HEK293 (cell line): ENCODE measurements around the gene CHN1.

ENCODE experiments used
- CTCF ChIA-PET: fragments of 350-600 bp; formaldehyde crosslinking; extraction: SDS; loops from one replicate; lab custom pipeline; 2021; ENCODE audit warnings: antibody characterized with exemption; lab: Yijun Ruan, JAX
- POLR2A ChIA-PET: fragments of 300-600 bp; formaldehyde crosslinking; extraction: SDS; loops from one replicate; lab custom pipeline; 2020; ENCODE audit warnings: antibody characterized with exemption, inconsistent platforms; lab: Yijun Ruan, JAX
- H3K27ac ChIP-seq: fragments of 200-500 bp; sonication (Bioruptor generic); 2 replicates; pipeline ENCODE4 v1.5.1; 2014; ENCODE audit warnings: low read depth, low read length, control low read depth, inconsistent platforms; ENCODE audit errors: extremely low read depth
- H3K36me3 ChIP-seq, 2 experiments: fragments of 200-500 bp in 1 of 2; sonication (Bioruptor generic) in 1 of 2; 1 replicate in 1 of 2; 2 replicates in 1 of 2; pipeline ENCODE4 v1.5.1; 2014 to 2017; ENCODE audit warnings: inconsistent platforms in 2 of 2, low read length in 2 of 2; ENCODE audit not compliant: control insufficient read depth in 2 of 2, insufficient read depth in 1 of 2
- H3K4me1 ChIP-seq: fragments of 200-500 bp; sonication (Bioruptor generic); 2 replicates; pipeline ENCODE4 v1.5.1; 2014; ENCODE audit warnings: mild to moderate bottlenecking, low read length, inconsistent platforms; ENCODE audit not compliant: control insufficient read depth, insufficient read depth
- H3K4me3 ChIP-seq: 2 replicates; pipeline ENCODE4 v1.5.1; 2011; ENCODE audit warnings: low read depth, mild to moderate bottlenecking, control low read depth, low read length, moderate library complexity
- H3K9me3 ChIP-seq: fragments of 200-500 bp; sonication (Bioruptor generic); 2 replicates; pipeline ENCODE4 v1.5.1; 2014; ENCODE audit warnings: low read depth, low read length, inconsistent platforms; ENCODE audit not compliant: control insufficient read depth, insufficient read depth
- KLF7 ChIP-seq: fragments of 450-650 bp; formaldehyde crosslinking; IDR thresholded peaks from 2 replicates; pipeline ENCODE4 v1.5.1; 2016; ENCODE audit warnings: missing biosample characterization, missing genetic modification characterization, borderline replicate concordance
- PBX3 ChIP-seq: sonication (generic); formaldehyde crosslinking; IDR thresholded peaks from 2 replicates; pipeline ENCODE4 v1.8.1; 2022; ENCODE audit warnings: mild to moderate bottlenecking, moderate library complexity, missing genetic modification reagents
- REST ChIP-seq: fragments of 450-650 bp; formaldehyde crosslinking; IDR thresholded peaks from 2 replicates; pipeline ENCODE4 v1.5.1; 2016; ENCODE audit warnings: missing biosample characterization, missing genetic modification characterization
- SALL2 ChIP-seq: fragments of 450-650 bp; formaldehyde crosslinking; IDR thresholded peaks from 2 replicates; pipeline ENCODE4 v1.5.0; 2017; ENCODE audit warnings: missing biosample characterization, mild to moderate bottlenecking, missing genetic modification characterization, borderline replicate concordance
- ZNF146 ChIP-seq: fragments of 450-650 bp; formaldehyde crosslinking; IDR thresholded peaks from 2 replicates; pipeline ENCODE4 v1.5.1; 2016; ENCODE audit warnings: missing biosample characterization, missing genetic modification characterization
- ZNF155 ChIP-seq: fragments of 450-650 bp; formaldehyde crosslinking; IDR thresholded peaks from 2 replicates; pipeline ENCODE4 v1.5.1; 2016; ENCODE audit warnings: missing biosample characterization, missing genetic modification characterization
- ZNF174 ChIP-seq: fragments of 450-650 bp; formaldehyde crosslinking; IDR thresholded peaks from 2 replicates; pipeline ENCODE4 v1.5.0; 2017; ENCODE audit warnings: missing biosample characterization, mild to moderate bottlenecking, missing genetic modification characterization
- ZNF19 ChIP-seq: fragments of 450-650 bp; formaldehyde crosslinking; IDR thresholded peaks from 2 replicates; pipeline ENCODE4; 2016; ENCODE audit warnings: missing biosample characterization, missing genetic modification characterization, low read depth
- ZNF223 ChIP-seq: fragments of 450-650 bp; formaldehyde crosslinking; IDR thresholded peaks from 2 replicates; pipeline ENCODE4 v1.5.1; 2016; ENCODE audit warnings: missing biosample characterization, missing genetic modification characterization
- ZNF302 ChIP-seq: fragments of 450-650 bp; formaldehyde crosslinking; IDR thresholded peaks from 2 replicates; pipeline ENCODE4 v1.5.1; 2016; ENCODE audit warnings: missing biosample characterization, missing genetic modification characterization, low read depth
- ZNF341 ChIP-seq: fragments of 450-650 bp; formaldehyde crosslinking; IDR thresholded peaks from 2 replicates; pipeline ENCODE4; 2016; ENCODE audit warnings: low read depth, missing biosample characterization, missing genetic modification characterization
- ZNF391 ChIP-seq: fragments of 450-650 bp; formaldehyde crosslinking; IDR thresholded peaks from 2 replicates; pipeline ENCODE4 v1.5.1; 2016; ENCODE audit warnings: low read depth, missing biosample characterization, missing genetic modification characterization, borderline replicate concordance
- ZNF394 ChIP-seq: fragments of 450-650 bp; formaldehyde crosslinking; IDR thresholded peaks from 2 replicates; pipeline ENCODE4 v1.5.1; 2016; ENCODE audit warnings: missing biosample characterization, missing genetic modification characterization, mild to moderate bottlenecking, moderate library complexity, borderline replicate concordance
- ZNF513 ChIP-seq: fragments of 450-650 bp; IDR thresholded peaks from 2 replicates; pipeline ENCODE4 v1.5.1; 2018; ENCODE audit warnings: missing biosample characterization, missing genetic modification characterization
- ZNF521 ChIP-seq: fragments of 450-650 bp; formaldehyde crosslinking; IDR thresholded peaks from 2 replicates; pipeline ENCODE4 v1.5.1; 2017; ENCODE audit warnings: missing biosample characterization, mild to moderate bottlenecking, missing genetic modification characterization
- ZNF555 ChIP-seq: fragments of 450-650 bp; formaldehyde crosslinking; conservative IDR thresholded peaks from 2 replicates; pipeline ENCODE4 v1.5.1; 2017; ENCODE audit warnings: missing biosample characterization, mild to moderate bottlenecking, missing genetic modification characterization, inconsistent platforms
- ZNF792 ChIP-seq: fragments of 450-650 bp; formaldehyde crosslinking; IDR thresholded peaks from 2 replicates; pipeline ENCODE4 v1.5.1; 2016; ENCODE audit warnings: missing biosample characterization, missing genetic modification characterization
- TF ChIP-seq, protein P1 (sequence below): fragments of 450-650 bp; formaldehyde crosslinking; conservative IDR thresholded peaks from 2 replicates; pipeline ENCODE4 v1.5.1; 2016; ENCODE audit warnings: low read depth, missing biosample characterization, missing genetic modification characterization
- TF ChIP-seq, protein P2 (sequence below): fragments of 450-650 bp; formaldehyde crosslinking; IDR thresholded peaks from 2 replicates; pipeline ENCODE4 v1.5.1; 2016; ENCODE audit warnings: missing biosample characterization, missing genetic modification characterization

Gene CHN1

DNA sequence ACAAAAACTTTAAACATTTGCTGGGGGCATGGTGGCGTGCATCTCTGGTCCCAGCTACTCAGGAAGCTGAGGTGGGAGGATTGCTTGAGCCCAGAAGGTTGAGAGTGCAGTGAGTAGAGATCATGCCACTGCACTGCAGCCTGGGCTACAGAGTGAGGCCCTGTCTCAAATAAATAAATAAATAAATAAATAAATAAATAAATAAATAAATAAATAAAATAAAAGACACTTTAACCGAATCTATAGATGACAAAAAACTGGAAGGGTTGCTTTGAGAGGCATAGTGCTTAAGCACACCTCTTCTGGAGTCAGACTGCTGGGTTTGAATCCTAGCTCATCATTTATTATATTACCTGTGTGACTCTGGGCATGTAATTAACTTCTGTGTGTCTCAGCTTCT lies 21.2 kb upstream of the CHN1 start (continued):
- TF ChIP-seq, protein P1, sequence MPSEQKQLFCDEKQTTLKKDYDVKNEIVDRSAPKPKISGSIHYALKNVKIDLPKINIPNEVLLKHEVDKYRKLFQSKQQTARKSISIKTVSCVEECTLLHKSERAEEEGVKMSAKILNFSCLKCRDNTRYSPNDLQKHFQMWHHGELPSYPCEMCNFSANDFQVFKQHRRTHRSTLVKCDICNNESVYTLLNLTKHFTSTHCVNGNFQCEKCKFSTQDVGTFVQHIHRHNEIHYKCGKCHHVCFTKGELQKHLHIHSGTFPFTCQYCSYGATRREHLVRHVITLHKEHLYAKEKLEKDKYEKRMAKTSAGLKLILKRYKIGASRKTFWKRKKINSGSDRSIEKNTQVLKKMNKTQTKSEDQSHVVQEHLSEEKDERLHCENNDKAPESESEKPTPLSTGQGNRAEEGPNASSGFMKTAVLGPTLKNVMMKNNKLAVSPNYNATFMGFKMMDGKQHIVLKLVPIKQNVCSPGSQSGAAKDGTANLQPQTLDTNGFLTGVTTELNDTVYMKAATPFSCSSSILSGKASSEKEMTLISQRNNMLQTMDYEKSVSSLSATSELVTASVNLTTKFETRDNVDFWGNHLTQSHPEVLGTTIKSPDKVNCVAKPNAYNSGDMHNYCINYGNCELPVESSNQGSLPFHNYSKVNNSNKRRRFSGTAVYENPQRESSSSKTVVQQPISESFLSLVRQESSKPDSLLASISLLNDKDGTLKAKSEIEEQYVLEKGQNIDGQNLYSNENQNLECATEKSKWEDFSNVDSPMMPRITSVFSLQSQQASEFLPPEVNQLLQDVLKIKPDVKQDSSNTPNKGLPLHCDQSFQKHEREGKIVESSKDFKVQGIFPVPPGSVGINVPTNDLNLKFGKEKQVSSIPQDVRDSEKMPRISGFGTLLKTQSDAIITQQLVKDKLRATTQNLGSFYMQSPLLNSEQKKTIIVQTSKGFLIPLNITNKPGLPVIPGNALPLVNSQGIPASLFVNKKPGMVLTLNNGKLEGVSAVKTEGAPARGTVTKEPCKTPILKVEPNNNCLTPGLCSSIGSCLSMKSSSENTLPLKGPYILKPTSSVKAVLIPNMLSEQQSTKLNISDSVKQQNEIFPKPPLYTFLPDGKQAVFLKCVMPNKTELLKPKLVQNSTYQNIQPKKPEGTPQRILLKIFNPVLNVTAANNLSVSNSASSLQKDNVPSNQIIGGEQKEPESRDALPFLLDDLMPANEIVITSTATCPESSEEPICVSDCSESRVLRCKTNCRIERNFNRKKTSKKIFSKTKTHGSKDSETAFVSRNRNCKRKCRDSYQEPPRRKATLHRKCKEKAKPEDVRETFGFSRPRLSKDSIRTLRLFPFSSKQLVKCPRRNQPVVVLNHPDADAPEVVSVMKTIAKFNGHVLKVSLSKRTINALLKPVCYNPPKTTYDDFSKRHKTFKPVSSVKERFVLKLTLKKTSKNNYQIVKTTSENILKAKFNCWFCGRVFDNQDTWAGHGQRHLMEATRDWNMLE (tag by site-specific recombination): peak; percentile 49; the same call in 1 of the 2 replicates
- peak; percentile 69; the same call in 1 of the 2 replicates for TF ChIP-seq ZNF394 (tag by site-specific recombination)
- TF ChIP-seq REST (tag by site-specific recombination): 0 out of 2 replicates have a peak, but pooled peaks have one; percentile 19
- no peak for TF ChIP-seq ZNF513 (tag by site-specific recombination)
- TF ChIP-seq ZNF146 (tag by site-specific recombination): no peak
- TF ChIP-seq, all 188 proteins: peak for 10

- H3K9me3 ChIP-seq: no peaks in the 10 kb centered on the region
- H3K27ac ChIP-seq: no peak overlapping the region
- H3K4me1 ChIP-seq: no peaks in the 10 kb centered on the region
- ChIA-PET POLR2A (interaction anchor here (0.7 kb wide), 1 partner anchor 169 kb away, joined by 3 read pairs; no protein-coding TSS in a partner anchor), CTCF (interaction anchor here (0.6 to 0.8 kb wide), 2 partner anchors 14 to 440 kb away, joined by 3 read pairs; no protein-coding TSS in a partner anchor)
- no peaks in the 10 kb centered on the region for H3K36me3 ChIP-seq
- TF ChIP-seq SALL2 (no peak), ZNF521 (tag by site-specific recombination) (no peak), ZNF391 (tag by site-specific recombination) (no peak), KLF7 (tag by site-specific recombination) (no peak), ZNF155 (tag by site-specific recombination) (no peak), ZNF174 (tag by site-specific recombination) (no peak), ZNF555 (tag by site-specific recombination) (no peak), ZNF341 (no peak), ZNF223 (tag by site-specific recombination) (no peak), PBX3 (CRISPR knock-in tag) (no peak), ZNF302 (tag by site-specific recombination) (no peak), ZNF792 (tag by site-specific recombination) (no peak), ZNF19 (tag by site-specific recombination) (no peak)
- TF ChIP-seq, protein P2, sequence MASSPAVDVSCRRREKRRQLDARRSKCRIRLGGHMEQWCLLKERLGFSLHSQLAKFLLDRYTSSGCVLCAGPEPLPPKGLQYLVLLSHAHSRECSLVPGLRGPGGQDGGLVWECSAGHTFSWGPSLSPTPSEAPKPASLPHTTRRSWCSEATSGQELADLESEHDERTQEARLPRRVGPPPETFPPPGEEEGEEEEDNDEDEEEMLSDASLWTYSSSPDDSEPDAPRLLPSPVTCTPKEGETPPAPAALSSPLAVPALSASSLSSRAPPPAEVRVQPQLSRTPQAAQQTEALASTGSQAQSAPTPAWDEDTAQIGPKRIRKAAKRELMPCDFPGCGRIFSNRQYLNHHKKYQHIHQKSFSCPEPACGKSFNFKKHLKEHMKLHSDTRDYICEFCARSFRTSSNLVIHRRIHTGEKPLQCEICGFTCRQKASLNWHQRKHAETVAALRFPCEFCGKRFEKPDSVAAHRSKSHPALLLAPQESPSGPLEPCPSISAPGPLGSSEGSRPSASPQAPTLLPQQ (tag by site-specific recombination): no peak
- H3K4me3 ChIP-seq: no peak overlapping the region
These were observed 20.8 kb upstream of the CHN1 start for GRCh38 chr2:175025946-175026345.
